ENCODE results near the gene USP24. TPM values are rescaled to one million over a fixed set of nuclear protein-coding genes. Genes with fewer than 3 reads are reported as not detected.

The USP24 gene
- polyA plus RNA-seq, 1 of the 3 experiments (the other 2 are of a cell fraction) = 8.1 TPM

DNA sequence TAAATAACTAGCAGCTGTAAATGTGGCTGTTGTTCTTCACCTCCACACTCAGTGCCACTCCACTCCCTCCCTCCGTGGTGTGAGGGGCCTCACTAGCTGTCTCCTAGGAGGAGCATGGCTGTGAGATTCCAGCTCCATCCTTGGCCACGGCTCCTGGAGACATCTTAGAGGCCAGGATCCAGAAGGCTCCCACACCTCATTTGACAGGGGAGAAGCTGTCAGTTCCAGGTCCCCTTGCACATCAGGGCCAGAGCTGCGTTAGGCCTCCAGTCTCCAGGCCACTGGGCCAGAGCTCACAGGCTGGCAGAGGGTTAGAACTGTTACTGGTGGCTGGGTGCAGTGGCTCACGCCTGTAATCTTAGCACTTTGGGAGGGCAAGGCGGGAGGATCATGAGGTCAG lies 160.8 kb downstream of the USP24 start (continued):
- TF ChIP-seq EZH2phosphoT487 (IDR thresholded peaks at IDR 0.05; ENCODE audit: borderline replicate concordance, low read depth) (no peak), TCF12 (IDR thresholded peaks at IDR 0.05) (no peak), ELF1 (IDR thresholded peaks at IDR 0.05) (no peak), FOXM1 (IDR thresholded peaks at IDR 0.05; ENCODE audit: low read depth) (no peak), GATA2 (CRISPR knock-in tag; IDR thresholded peaks at IDR 0.05) (no peak)

GRCh38 chr1:55053265-55053954 lies 161.8 kb downstream of the USP24 start:
- no peaks in the 10 kb centered on the region for H3K79me2 ChIP-seq (ENCODE audit: insufficient read depth)
- WGBS (ENCODE audit: low lambda C conversion rate) = 45% methylated on average over 4 of the region's 7 CpGs
- no peak overlapping the region for H3K4me3 ChIP-seq (ENCODE audit: low read depth in 2 of 2, low read length in 1 of 2)
- CTCF ChIA-PET = interaction anchor here (2.5 kb wide), 1 partner anchor 18 kb away, joined by 7 read pairs; no protein-coding TSS in a partner anchor
- no peak for DNase-seq
- H3K9me2 ChIP-seq = no peaks in the 10 kb centered on the region
- H2AFZ ChIP-seq (ENCODE audit: low read depth) = no peak overlapping the region
- POLR2A ChIA-PET = no interaction called here
- H4K20me1 ChIP-seq (ENCODE audit: insufficient read depth) = no peaks in the 10 kb centered on the region
- no peak overlapping the region for H3K27ac ChIP-seq (ENCODE audit: low read depth in 2 of 2, low read length in 1 of 2)
- no peaks in the 10 kb centered on the region for H3F3A ChIP-seq (replicated peaks; ENCODE audit: insufficient read depth)
- H3K4me1 ChIP-seq (ENCODE audit: control insufficient read depth in 1 of 2, insufficient read depth in 2 of 2, low read depth in 1 of 2, low read length in 1 of 2) = peaks cover 0 to 28% of the 10 kb centered on the region in 2 experiments; a peak in 1 of 4 replicates
- H3K9me3 ChIP-seq = no peaks in the 10 kb centered on the region
- no peak overlapping the region for H3K9ac ChIP-seq
- H3K27me3 ChIP-seq (ENCODE audit: insufficient read depth) = no peaks in the 10 kb centered on the region
- H3K36me3 ChIP-seq (replicated peaks in 1 of 2; ENCODE audit: control insufficient read depth in 1 of 2, insufficient read depth in 2 of 2, low read length in 1 of 2) = no peaks in the 10 kb centered on the region
- TF ChIP-seq PBX3 (IDR thresholded peaks at IDR 0.05) (no peak), GATA2 (CRISPR knock-in tag; IDR thresholded peaks at IDR 0.05) (no peak), TCF12 (IDR thresholded peaks at IDR 0.05) (no peak), RXRA (IDR thresholded peaks at IDR 0.05; ENCODE audit: borderline replicate concordance, low read depth) (no peak), GABPA (IDR thresholded peaks at IDR 0.05; ENCODE audit: low read depth) (no peak), FOSL2 (IDR thresholded peaks at IDR 0.05; ENCODE audit: borderline replicate concordance, low read depth) (no peak)
- TF ChIP-seq, protein P1, sequence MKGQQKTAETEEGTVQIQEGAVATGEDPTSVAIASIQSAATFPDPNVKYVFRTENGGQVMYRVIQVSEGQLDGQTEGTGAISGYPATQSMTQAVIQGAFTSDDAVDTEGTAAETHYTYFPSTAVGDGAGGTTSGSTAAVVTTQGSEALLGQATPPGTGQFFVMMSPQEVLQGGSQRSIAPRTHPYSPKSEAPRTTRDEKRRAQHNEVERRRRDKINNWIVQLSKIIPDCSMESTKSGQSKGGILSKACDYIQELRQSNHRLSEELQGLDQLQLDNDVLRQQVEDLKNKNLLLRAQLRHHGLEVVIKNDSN (IDR thresholded peaks at IDR 0.05; ENCODE audit: borderline replicate concordance, low read depth) = no peak
- TF ChIP-seq, protein P2, sequence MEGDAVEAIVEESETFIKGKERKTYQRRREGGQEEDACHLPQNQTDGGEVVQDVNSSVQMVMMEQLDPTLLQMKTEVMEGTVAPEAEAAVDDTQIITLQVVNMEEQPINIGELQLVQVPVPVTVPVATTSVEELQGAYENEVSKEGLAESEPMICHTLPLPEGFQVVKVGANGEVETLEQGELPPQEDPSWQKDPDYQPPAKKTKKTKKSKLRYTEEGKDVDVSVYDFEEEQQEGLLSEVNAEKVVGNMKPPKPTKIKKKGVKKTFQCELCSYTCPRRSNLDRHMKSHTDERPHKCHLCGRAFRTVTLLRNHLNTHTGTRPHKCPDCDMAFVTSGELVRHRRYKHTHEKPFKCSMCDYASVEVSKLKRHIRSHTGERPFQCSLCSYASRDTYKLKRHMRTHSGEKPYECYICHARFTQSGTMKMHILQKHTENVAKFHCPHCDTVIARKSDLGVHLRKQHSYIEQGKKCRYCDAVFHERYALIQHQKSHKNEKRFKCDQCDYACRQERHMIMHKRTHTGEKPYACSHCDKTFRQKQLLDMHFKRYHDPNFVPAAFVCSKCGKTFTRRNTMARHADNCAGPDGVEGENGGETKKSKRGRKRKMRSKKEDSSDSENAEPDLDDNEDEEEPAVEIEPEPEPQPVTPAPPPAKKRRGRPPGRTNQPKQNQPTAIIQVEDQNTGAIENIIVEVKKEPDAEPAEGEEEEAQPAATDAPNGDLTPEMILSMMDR (IDR thresholded peaks at IDR 0.05) = no peak
- H3K4me2 ChIP-seq = no peak overlapping the region
